CD4-positive, alpha-beta T cell treated with Interleukin-2 at 100 ng/mL for 4 hours (primary cell): ENCODE results near the gene MUCL3.
A peak's percentile ranks its signal among the peaks of the same experiment; 100 is the strongest.
"Not testable (repeated sequence)": the region's sequence is repeated elsewhere in the genome, so short reads cannot be mapped to it uniquely, and the experiment has no call there.

Experiments
- DNase-seq: peaks from one replicate; pipeline ENCODE4 v3.0.0-alpha.2; 2020; ENCODE audit warnings: low spot score

Gene MUCL3

GRCh38 chr6:30940361-30940986, at the start of gene MUCL3:
MUCL3 (plus strand) TSS chr6:30940973; CDS start chr6:30941000, 27 bp downstream.
- DNase-seq: no peak

- DNase-seq: no peak
Measured at GRCh38 chr6:30891450-30891723, 49.4 kb upstream of the MUCL3 start.

GRCh38 chr6:30891816-30892538, 48.8 kb upstream of the MUCL3 start:
- no peak for DNase-seq

- no peak for DNase-seq
Measured at GRCh38 chr6:30893001-30893591, 47.7 kb upstream of the MUCL3 start.

GRCh38 chr6:30893666-30894065, 47.1 kb upstream of the MUCL3 start:
- DNase-seq: no peak

DNA sequence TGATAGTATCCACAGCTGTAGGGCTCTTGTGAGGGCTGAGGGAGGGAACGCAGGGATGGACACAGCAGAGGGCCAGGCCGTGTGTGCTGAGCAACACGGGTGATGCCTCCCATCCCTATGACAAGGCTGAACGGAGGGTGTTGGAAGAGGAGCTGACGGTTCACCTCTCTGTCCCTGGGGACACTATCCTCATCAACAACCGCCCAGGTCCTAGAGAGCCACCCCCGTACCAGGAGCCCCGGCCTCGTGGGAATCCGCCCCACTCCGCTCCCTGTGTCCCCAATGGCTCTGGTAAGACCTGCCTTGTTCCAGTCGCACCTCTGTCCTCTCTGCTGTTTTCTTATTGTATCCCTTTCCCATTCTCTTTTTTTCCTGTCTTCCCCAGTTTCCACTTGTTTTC, 46.4 kb upstream of the MUCL3 start:
- DNase-seq: no peak

GRCh38 chr6:30894935-30895334, 45.8 kb upstream of the MUCL3 start:
- DNase-seq: no peak

DNA sequence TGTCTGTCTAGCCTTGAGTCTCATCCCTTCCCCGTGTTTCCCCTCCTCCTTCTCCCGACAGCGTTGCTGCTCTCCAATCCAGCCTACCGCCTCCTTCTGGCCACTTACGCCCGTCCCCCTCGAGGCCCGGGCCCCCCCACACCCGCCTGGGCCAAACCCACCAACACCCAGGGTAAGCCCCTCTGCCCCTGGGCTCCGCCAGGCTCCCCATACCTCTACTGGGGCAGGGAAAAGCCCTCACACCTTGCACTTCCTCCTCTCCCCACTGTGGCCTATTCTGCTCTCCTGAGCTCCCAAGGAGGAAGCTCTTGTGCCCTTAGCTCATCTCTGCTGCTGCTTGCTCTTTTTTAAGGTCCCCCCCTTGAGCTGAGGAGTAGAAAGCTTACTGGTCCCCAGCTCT, 45.4 kb upstream of the MUCL3 start:
- no peak for DNase-seq

DNA sequence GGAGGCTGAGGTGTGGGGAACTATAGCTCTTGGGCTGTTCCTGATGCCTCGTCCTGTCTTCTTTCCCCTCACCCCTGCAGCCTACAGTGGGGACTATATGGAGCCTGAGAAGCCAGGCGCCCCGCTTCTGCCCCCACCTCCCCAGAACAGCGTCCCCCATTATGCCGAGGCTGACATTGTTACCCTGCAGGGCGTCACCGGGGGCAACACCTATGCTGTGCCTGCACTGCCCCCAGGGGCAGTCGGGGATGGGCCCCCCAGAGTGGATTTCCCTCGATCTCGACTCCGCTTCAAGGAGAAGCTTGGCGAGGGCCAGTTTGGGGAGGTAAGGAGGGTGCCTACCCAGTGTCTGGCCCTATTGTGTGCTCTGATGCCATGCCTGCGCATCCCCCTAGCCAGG, 44.2 kb upstream of the MUCL3 start:
- DNase-seq: no peak

DNA sequence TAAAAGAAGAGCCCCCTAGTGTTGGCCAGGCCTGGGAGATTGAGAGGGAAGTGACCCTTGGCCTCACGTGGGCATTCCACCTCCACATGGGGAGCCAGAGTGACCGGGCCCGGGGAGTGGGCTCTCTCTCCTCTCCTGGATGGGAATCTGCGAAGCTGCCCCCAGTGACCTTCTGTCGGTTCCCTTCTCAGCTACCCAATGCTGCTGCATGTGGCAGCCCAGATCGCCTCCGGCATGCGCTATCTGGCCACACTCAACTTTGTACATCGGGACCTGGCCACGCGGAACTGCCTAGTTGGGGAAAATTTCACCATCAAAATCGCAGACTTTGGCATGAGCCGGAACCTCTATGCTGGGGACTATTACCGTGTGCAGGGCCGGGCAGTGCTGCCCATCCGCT, 42.9 kb upstream of the MUCL3 start:
- no peak for DNase-seq

DNA sequence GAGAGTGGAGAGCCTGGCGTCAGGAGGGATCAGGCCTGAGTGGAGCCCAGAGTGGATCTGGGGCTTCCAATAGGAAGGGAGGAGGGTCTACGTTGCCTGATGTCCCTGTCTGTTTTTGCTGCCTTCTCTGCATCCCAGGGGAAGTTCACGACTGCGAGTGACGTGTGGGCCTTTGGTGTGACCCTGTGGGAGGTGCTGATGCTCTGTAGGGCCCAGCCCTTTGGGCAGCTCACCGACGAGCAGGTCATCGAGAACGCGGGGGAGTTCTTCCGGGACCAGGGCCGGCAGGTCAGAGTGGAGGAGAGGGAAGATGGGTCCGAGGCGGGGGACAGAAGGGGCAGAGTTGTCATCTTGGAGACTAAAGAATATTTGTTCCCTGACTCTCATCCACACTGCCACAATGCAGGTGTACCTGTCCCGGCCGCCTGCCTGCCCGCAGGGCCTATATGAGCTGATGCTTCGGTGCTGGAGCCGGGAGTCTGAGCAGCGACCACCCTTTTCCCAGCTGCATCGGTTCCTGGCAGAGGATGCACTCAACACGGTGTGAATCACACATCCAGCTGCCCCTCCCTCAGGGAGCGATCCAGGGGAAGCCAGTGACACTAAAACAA, 41.9 kb upstream of the MUCL3 start:
- DNase-seq: no peak

DNA sequence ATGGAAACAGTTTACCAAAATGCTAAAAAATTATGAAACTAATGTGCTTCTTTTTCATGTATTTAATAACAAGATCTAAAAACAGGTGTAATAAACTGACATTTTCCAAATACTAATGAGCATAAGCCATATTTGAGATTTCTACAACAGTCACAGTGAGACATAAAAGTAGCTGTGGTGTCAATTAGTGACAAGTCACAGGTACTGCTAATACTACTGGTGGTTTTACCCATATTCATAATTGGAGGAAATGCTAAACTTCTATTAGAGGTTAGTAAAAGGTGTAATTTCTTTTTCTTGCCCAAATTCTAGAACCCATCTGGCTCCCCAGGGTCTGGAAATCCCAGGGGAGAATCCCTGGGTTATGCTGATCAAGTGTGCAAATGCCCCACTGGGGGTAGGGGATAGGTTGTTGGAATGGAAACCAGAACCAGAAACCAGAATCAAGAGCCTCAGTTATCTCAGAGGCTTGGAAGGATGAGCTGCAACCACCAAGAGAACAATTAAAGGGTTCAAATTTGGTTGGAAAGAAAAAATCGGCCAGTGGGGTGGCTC, 39.8 kb upstream of the MUCL3 start:
- DNase-seq: no peak

DNA sequence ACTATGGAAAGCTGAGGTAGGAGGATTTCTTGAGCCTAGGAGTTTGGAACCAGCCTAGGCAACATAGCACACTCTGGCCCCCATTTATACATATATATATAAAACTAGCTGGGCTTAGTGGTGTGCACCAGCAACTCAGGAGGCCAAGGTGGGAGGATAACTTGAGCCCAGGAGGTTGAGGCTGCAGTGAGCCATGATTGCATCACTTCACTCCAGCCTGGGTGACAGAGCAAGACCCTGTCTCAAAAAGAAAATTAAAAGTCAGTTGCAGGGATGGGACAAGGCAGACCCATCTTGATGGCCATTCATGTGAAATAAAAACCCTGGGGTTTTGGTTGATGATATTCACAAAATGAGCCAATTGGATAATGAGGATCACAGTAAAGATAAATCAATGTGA, 39.3 kb upstream of the MUCL3 start:
- DNase-seq: no peak

- not testable (repeated sequence) for DNase-seq
Measured at GRCh38 chr6:30902196-30902595, 38.6 kb upstream of the MUCL3 start.

GRCh38 chr6:30902709-30903108, 38.1 kb upstream of the MUCL3 start:
- DNase-seq: no peak

- DNase-seq: no peak
Measured at GRCh38 chr6:30903236-30903635, 37.5 kb upstream of the MUCL3 start.

DNA sequence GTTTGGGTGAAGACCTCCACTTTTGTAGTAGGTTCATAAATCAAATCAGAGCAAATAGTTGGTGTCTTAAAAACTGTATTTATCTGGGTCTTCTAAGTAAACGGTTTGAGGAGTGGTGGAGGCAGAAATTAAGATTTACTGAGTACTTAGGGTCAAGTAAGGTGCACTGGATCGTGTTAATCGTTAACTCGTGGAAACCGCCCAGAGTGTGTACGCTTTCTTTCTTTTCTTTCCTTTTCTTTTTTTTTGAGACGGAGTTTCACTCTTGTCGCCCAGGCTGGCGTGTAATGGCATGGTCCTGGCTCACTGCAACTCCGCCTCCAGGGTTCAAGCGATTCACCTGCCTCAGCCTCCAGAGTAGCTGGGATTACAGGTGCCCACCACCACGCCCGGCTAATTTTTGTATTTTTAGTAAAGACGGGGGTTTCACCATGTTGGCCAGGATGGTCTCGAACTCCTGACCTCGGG, 33.4 kb upstream of the MUCL3 start:
- DNase-seq: not testable (repeated sequence)

DNA sequence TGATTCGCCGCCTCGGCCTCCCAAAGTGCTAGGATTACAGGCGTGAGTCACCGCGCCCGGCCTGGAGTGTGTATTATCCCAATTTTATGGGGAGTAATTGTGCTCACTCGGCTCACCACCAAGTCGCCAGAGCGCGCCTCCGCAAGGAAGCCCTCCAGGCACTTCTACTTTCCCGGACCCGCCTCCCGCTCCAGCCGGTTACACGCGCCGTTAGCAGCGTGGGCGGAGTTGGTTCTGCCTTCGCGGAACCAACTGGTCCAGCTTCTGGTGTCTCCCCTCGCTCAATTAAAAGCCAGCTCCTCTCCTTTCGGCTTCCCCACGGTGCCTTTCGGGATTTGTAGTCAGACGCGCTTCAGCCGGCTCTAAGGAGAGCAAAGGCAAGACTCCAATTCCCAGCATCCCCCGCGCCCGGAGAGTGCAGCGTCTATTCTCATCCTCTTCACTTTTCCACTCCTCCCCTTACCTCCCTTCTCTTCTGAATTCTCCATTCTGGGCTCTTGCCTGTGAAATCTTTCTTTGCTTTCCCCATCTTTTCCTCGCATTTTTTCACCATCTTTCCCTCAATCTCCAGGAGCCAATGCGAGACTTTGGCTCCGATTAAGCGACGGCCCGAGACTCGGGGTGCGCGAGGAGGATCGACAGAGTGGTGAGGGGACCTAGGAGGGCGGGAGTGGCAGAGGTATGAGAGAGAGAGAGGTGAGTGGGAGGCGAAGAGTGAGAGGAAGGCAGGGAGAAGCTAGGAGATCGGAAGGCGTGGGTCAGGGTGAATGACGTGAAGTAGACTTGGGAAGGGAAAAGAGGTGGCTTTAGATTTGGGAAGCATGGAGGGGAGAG, 32.8 kb upstream of the MUCL3 start, which contains the start of gene GTF2H4:
Gene GTF2H4 (plus strand): TSS at position 450 of the 834 bp plus-strand sequence.
- DNase-seq: peak; percentile 97

DNA sequence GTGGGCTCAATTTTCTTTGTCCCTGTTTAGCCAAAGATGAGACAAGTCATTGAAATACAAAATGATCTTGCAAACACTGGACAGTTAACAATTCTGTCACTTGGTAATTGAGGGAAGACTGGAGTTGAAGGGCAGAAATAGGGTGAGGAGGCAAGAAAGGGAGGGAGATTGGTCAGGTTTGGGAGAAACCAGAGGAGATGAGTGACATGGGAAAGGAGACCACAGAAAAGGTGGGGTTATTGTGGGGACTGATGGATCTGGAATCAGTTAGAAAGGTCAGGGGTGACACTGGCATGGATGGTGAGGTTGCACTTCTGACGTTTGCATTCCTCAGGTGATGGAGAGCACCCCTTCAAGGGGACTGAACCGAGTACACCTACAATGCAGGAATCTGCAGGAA, 32.1 kb upstream of the MUCL3 start:
- DNase-seq: no peak

- DNase-seq: not testable (repeated sequence)
Measured at GRCh38 chr6:30910473-30910872, 30.3 kb upstream of the MUCL3 start.

DNA sequence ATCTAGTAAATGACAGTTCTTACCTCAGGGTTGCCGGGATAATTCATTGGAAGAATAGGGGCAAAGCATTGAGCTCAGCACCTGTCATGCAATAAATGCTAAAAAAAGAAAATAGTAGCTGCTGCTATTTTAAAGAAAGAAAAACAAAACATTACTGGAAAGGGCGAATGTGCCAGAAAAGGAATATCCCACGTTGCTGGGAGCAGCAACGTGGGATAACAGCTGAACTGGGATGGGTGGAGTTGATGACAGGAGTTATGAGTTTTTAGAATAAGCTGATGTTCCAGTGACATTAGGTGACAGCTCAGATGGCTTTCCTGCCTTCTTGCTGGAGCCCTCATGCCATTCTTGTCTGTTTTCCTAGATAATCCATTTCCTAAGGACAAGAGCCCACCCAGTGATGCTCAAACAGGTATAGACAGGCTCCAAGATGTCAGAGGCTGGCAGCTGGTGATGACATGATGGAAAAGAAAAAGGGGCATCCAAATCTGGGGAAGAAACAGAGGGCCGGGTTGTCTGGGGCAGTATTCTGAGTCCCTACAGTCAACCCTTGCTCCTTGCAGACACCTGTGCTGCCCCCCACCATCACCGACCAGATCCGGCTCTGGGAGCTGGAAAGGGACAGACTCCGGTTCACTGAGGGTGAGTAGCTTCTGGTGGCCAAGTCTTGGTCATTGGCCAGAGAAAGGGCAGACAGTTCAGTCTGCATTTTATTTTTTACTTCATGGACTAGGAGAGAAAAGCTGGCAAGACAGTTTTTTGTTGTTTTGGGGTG, 27.8 kb upstream of the MUCL3 start:
- DNase-seq: no peak
